Transverse colon (tissue), 4 donors: ENCODE results near the gene PACSIN1. TPM values are rescaled to one million over a fixed set of nuclear protein-coding genes. Genes with fewer than 3 reads are reported as not detected.
A peak's percentile ranks its signal among the peaks of the same experiment; 100 is the strongest.

ENCODE experiments used
- DNase-seq: peaks from one replicate; pipeline ENCODE4 v3.0.0-alpha.2; 2019
- H3K27ac ChIP-seq, 4 donors: fragments of 200-600 bp; sonication (generic); 2 replicates each; pipeline ENCODE4 v1.5.1; 2016 to 2018; ENCODE audit warnings: inconsistent platforms in 4 of 4
- H3K27me3 ChIP-seq: fragments of 200-600 bp; sonication (generic); 2 replicates; pipeline ENCODE4 v1.5.1; 2017; ENCODE audit warnings: inconsistent platforms
- H3K36me3 ChIP-seq, 4 donors: fragments of 200-600 bp; sonication (generic); 2 replicates each; pipeline ENCODE4 v1.5.1; 2017 to 2019; ENCODE audit warnings: inconsistent platforms in 4 of 4
- H3K4me1 ChIP-seq, 4 donors: fragments of 200-600 bp; sonication (generic); 2 replicates each; pipeline ENCODE4 v1.5.1; 2017 to 2020; ENCODE audit warnings: inconsistent platforms in 4 of 4
- H3K4me3 ChIP-seq, 4 donors: fragments of 200-600 bp; sonication (generic); 1 replicate in 1 of 4; 2 replicates in 3 of 4; pipeline versions ENCODE4 v1.5.1 to v1.6.1; 2017 to 2019; ENCODE audit warnings: inconsistent platforms in 4 of 4
- H3K9me3 ChIP-seq, 2 donors: fragments of 200-600 bp; sonication (generic); 2 replicates each; pipeline ENCODE4 v1.5.1; 2017 to 2019; ENCODE audit warnings: inconsistent platforms in 2 of 2
- EP300 ChIP-seq: sonication (generic); formaldehyde crosslinking; IDR thresholded peaks from one replicate; pipeline ENCODE4 v1.6.1; 2017; ENCODE audit warnings: antibody characterized with exemption, low read depth
- POLR2A ChIP-seq: fragments of 450-650 bp; IDR thresholded peaks from one replicate; pipeline ENCODE4 v1.6.1; 2016; ENCODE audit warnings: antibody characterized with exemption, mild to moderate bottlenecking, moderate library complexity
- POLR2AphosphoS5 ChIP-seq, 3 donors: sonication (generic); formaldehyde crosslinking; IDR thresholded peaks; one replicate each; pipeline ENCODE4 v1.6.1; 2016; ENCODE audit warnings: antibody characterized with exemption in 3 of 3
- WGBS, 2 donors: methylation state at CpG; one replicate each; pipeline ENCODE4 v1.1.5; 2018; ENCODE audit warnings: low coverage in 1 of 2; 5-methylcytosine and 5-hydroxymethylcytosine counted together
- in situ Hi-C, 4 donors: fragments of 200-750 bp; cut with MboI; loops; one replicate each; pipeline versions ENCODE4 v1.15.0 to v1.15.1; 2017; ENCODE audit warnings: low sequenced_read_pairs in 3 of 4, low pct_ligation_motif_present in 1 of 4, low pct_unique_long_range_greater_than_20kb in 1 of 4
- intact Hi-C: fragments of 100-400 bp; cut with DNase I; formaldehyde crosslinking; loops from one replicate; pipeline ENCODE4 v1.15.1; 2023; ENCODE audit warnings: low total_unique reads
- total RNA-seq, 4 donors: library from RNA; depleted of rRNA; stranded (reverse); fragments of >200 nt; gene quantifications; one replicate each; pipeline ENCODE4 v1.1.0, GENCODE V29; 2016
- TF ChIP-seq, protein P1 (sequence below), 5 experiments: fragments of 200-600 bp in 3 of 5; fragments of 450-650 bp in 2 of 5; sonication (generic) in 3 of 5; IDR thresholded peaks; 1 replicate in 2 of 5; 2 replicates in 3 of 5; pipeline ENCODE4 v1.5.1; 2016 to 2017; ENCODE audit warnings: antibody characterized with exemption in 5 of 5, inconsistent platforms in 3 of 5, mild to moderate bottlenecking in 2 of 5, moderate library complexity in 1 of 5

The PACSIN1 gene
- total RNA-seq, 4 donors from 2014 or later: 0.27 to 1.9 TPM; not detected in 2

- in situ Hi-C loops: no loop called here
- Histone ChIP-seq H3K4me3 (peak within 1 kb of the TSS; percentile 48 to 76 (median 60)), H3K9me3 (no peaks in the 10 kb centered on the region), H3K27me3 (no peaks in the 10 kb centered on the region), H3K27ac (peak within 1 kb of the TSS; percentile 82 to 88 (median 86)), H3K4me1 (peaks cover 3 to 20% (median 11%) of the 10 kb centered on the region in 4 donors), H3K36me3 (peaks cover 0 to 39% (median 20%) of the 10 kb centered on the region in 4 donors)
- intact Hi-C loops: loop anchor here (10.0 kb wide), 1 partner anchor 1029 kb away; the partner anchor contains the start of gene FANCE
- peak; percentile 94 for DNase-seq
- peak; percentile 85 for TF ChIP-seq POLR2A
- TF ChIP-seq, protein P1, sequence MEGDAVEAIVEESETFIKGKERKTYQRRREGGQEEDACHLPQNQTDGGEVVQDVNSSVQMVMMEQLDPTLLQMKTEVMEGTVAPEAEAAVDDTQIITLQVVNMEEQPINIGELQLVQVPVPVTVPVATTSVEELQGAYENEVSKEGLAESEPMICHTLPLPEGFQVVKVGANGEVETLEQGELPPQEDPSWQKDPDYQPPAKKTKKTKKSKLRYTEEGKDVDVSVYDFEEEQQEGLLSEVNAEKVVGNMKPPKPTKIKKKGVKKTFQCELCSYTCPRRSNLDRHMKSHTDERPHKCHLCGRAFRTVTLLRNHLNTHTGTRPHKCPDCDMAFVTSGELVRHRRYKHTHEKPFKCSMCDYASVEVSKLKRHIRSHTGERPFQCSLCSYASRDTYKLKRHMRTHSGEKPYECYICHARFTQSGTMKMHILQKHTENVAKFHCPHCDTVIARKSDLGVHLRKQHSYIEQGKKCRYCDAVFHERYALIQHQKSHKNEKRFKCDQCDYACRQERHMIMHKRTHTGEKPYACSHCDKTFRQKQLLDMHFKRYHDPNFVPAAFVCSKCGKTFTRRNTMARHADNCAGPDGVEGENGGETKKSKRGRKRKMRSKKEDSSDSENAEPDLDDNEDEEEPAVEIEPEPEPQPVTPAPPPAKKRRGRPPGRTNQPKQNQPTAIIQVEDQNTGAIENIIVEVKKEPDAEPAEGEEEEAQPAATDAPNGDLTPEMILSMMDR (IDR thresholded peaks at IDR 0.05): no peak
- peak; percentile 87 to 92 (median 87) for TF ChIP-seq POLR2AphosphoS5 (IDR thresholded peaks at IDR 0.05)
- 0 to 1% methylated on average over 4 to 53 of the region's 58 CpGs for WGBS, 2 donors
Measured at GRCh38 chr6:34425498-34426410, 40.1 kb upstream of the PACSIN1 start, which contains the start of gene RPS10. Gene RPS10 (minus strand): TSS chr6:34426069. CDS start chr6:34425221, 848 bp downstream.

GRCh38 chr6:34435916-34436315 is 30.0 kb upstream of the PACSIN1 start:
- 38 to 51% methylated on average over 5 of the region's 5 CpGs for WGBS, 2 donors
- intact Hi-C loops: no loop called here
- H3K36me3 ChIP-seq: no peaks in the 10 kb centered on the region
- H3K4me1 ChIP-seq: no peaks in the 10 kb centered on the region
- in situ Hi-C loops: no loop called here
- no peak overlapping the region for H3K27ac ChIP-seq
- TF ChIP-seq POLR2AphosphoS5 (IDR thresholded peaks at IDR 0.05): no peak
- TF ChIP-seq EP300: no peak
- no peak for TF ChIP-seq POLR2A
- TF ChIP-seq, protein P1 (IDR thresholded peaks at IDR 0.05): no peak
- no peak overlapping the region for H3K4me3 ChIP-seq
- DNase-seq: no peak
- no peaks in the 10 kb centered on the region for H3K9me3 ChIP-seq
- no peaks in the 10 kb centered on the region for H3K27me3 ChIP-seq

DNA sequence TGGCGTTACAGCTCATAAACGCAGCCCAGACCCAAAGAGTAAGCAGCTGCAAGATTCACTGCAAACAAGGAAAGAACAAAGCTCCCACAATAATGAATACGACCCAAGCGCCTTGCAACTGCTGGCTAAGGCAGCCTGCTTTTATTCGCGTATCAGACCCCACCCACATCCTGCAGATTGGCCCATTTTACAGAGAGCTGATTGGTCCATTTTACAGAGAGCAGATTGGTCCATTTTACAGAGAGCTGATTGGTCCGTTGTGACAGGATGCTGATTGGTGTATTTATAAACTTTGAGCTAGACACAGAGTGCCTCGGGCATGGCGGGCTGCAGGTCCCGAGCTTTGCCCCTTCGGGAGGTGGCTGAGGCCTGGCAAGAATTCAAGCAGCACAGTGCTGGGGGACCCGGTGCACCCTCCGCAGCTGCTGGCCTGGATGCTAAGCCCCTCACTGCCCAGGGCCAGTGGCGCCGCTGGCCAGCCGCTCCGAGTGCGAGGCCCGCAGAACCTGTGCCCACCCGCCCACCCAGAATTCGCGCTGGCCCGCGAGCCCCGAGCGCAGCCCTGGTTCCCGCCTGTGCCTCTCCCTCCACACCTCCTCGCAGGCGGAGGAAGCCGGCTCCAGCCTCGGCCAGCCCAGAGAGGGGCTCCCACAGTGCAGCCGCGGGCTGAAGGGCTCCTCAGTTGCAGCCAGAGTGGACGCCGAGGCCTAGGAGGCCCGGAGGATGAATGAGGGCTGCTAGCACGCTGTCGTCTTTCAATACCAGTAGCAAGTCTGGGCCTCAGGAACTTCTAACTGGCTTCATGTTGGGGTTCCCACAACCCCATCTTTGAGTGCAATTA is 28.9 kb upstream of the PACSIN1 start:
- 72 to 90% methylated on average over 2 to 32 of the region's 38 CpGs for WGBS, 2 donors

More for the DNA sequence above, 28.9 kb upstream of the PACSIN1 start:
- TF ChIP-seq, protein P1 (IDR thresholded peaks at IDR 0.05): no peak
- TF ChIP-seq POLR2AphosphoS5 (IDR thresholded peaks at IDR 0.05) (no peak), POLR2A (no peak), EP300 (no peak)
- intact Hi-C loops (no loop called here), in situ Hi-C loops (no loop called here)
- no peak for DNase-seq
- no peaks in the 10 kb centered on the region for H3K27me3 ChIP-seq
- H3K4me1 ChIP-seq: no peaks in the 10 kb centered on the region
- no peaks in the 10 kb centered on the region for H3K9me3 ChIP-seq
- no peak overlapping the region for H3K27ac ChIP-seq
- H3K36me3 ChIP-seq: no peaks in the 10 kb centered on the region
- no peak overlapping the region for H3K4me3 ChIP-seq
